Neutrophil (primary cell): ENCODE results near the gene CIITA.

Experiments
- H3K27ac ChIP-seq: fragments of 200-600 bp; sonication (generic); 2 replicates; pipeline ENCODE4 v1.5.1; 2016; ENCODE audit warnings: mild to moderate bottlenecking, moderate library complexity
- H3K27me3 ChIP-seq: fragments of 200-600 bp; sonication (generic); 2 replicates; pipeline ENCODE4 v1.6.0; 2016; ENCODE audit warnings: mild to moderate bottlenecking
- H3K36me3 ChIP-seq: fragments of 200-600 bp; sonication (generic); 2 replicates; pipeline ENCODE4 v1.5.1; 2017
- H3K4me1 ChIP-seq, 2 experiments: fragments of 200-600 bp in 1 of 2; sonication (generic) in 1 of 2; 1 replicate in 1 of 2; 2 replicates in 1 of 2; pipeline versions ENCODE4 v1.5.1 to v1.6.1; 2013 to 2016; ENCODE audit warnings: low read depth in 1 of 2, low read length in 1 of 2, mild to moderate bottlenecking in 1 of 2, moderate library complexity in 1 of 2; ENCODE audit not compliant: control insufficient read depth in 1 of 2, insufficient read depth in 1 of 2
- H3K4me3 ChIP-seq, 2 experiments: fragments of 200-600 bp in 1 of 2; sonication (generic) in 1 of 2; 1 replicate in 1 of 2; 2 replicates in 1 of 2; pipeline ENCODE4 v1.5.1; 2013 to 2016; ENCODE audit warnings: low read depth in 1 of 2, low read length in 1 of 2, mild to moderate bottlenecking in 1 of 2, moderate library complexity in 1 of 2
- H3K9me3 ChIP-seq: fragments of 200-600 bp; sonication (generic); 2 replicates; pipeline ENCODE4 v1.5.1; 2016
- CTCF ChIP-seq: fragments of 200-600 bp; sonication (generic); IDR thresholded peaks from 2 replicates; pipeline ENCODE4 v1.5.1; 2016; ENCODE audit warnings: antibody characterized with exemption

Gene CIITA

DNA sequence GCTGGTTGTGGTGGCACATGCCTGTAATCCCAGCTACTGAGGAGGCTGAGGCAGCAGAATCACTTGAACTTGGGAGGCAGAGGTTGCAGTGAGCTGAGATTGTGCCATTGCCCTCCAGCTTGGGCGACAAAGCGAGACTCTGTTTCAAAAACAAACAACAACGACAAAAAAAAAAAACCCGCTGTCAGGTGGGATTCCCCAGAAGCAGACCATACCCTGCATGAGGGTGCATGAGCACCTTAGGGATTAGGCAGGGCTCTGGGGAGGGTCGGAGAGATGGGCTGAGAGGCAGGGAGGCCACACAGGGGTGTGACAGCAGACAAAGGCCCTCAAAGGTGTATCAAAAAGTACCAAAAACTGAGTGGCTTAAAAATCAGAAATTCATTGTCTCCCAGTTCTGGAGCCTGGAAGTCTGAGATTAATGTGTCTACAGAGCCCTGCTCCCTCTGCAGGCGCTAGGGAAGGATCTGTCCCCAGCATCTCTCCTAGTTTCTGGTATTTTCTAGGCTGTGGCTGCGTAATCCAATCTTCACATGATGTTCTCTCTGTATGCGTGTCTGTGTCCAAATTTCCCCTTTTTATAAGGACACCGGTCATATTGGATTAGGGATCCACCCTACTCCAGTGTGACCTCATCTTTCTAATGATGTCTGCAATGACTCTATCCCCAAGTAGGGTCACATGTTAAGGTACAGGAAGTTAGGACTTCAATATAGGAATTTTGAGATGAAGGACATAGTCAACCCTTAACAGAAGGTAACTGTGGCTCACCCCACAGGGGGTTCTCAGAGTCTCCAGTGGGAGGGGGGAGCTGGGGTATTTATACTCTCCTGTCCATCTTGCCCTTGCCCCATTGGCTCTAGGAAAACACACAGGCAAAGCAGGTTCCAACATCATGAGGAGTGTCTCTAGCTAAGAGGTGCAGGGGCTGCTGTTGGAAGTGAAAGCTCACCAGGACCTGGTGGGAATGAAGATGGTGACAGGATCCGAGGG is 44.8 kb upstream of the CIITA start:
- Histone ChIP-seq H3K27me3 (peaks cover 11% of the 10 kb centered on the region), H3K9me3 (no peaks in the 10 kb centered on the region), H3K4me3 (no peak overlapping the region), H3K27ac (no peak overlapping the region), H3K36me3 (no peaks in the 10 kb centered on the region), H3K4me1 (peaks cover 0 to 13% of the 10 kb centered on the region in 2 experiments)
- no peak for TF ChIP-seq CTCF

- no peaks in the 10 kb centered on the region for H3K36me3 ChIP-seq
- no peak overlapping the region for H3K27ac ChIP-seq
- H3K9me3 ChIP-seq = no peaks in the 10 kb centered on the region
- peaks cover 11% of the 10 kb centered on the region for H3K27me3 ChIP-seq
- TF ChIP-seq CTCF = no peak
- H3K4me1 ChIP-seq = peaks cover 0 to 7% of the 10 kb centered on the region in 2 experiments
- no peak overlapping the region for H3K4me3 ChIP-seq
Observed at GRCh38 chr16:10833271-10833670, 43.7 kb upstream of the CIITA start.

- Histone ChIP-seq H3K27ac (no peak overlapping the region), H3K9me3 (no peaks in the 10 kb centered on the region), H3K27me3 (peaks cover 2% of the 10 kb centered on the region), H3K4me1 (no peaks in the 10 kb centered on the region), H3K36me3 (no peaks in the 10 kb centered on the region), H3K4me3 (no peak overlapping the region)
- no peak for TF ChIP-seq CTCF
Observed at GRCh38 chr16:10834130-10834529, 42.9 kb upstream of the CIITA start.

DNA sequence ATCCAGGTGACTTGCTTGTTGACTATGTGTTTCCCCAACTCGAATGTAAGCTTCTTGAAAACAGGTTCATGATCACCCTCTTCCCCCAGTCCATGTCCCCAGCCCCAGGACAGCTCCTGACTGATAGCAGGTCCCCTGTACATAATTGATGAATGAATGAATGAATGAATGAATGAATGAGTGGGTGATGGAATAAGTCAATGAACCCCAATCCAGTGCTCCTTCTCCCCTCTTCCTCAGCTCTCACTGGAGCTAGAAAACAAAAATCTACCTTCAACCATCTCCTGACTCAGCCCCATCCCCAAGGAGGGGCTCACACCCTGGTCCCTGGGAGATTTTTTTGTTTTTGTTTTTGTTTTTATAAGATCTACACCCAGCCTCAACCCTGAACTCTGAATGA is 42.2 kb upstream of the CIITA start:
- Histone ChIP-seq H3K9me3 (no peaks in the 10 kb centered on the region), H3K4me3 (no peak overlapping the region), H3K36me3 (no peaks in the 10 kb centered on the region), H3K27me3 (no peaks in the 10 kb centered on the region), H3K4me1 (no peaks in the 10 kb centered on the region), H3K27ac (no peak overlapping the region)
- no peak for TF ChIP-seq CTCF

DNA sequence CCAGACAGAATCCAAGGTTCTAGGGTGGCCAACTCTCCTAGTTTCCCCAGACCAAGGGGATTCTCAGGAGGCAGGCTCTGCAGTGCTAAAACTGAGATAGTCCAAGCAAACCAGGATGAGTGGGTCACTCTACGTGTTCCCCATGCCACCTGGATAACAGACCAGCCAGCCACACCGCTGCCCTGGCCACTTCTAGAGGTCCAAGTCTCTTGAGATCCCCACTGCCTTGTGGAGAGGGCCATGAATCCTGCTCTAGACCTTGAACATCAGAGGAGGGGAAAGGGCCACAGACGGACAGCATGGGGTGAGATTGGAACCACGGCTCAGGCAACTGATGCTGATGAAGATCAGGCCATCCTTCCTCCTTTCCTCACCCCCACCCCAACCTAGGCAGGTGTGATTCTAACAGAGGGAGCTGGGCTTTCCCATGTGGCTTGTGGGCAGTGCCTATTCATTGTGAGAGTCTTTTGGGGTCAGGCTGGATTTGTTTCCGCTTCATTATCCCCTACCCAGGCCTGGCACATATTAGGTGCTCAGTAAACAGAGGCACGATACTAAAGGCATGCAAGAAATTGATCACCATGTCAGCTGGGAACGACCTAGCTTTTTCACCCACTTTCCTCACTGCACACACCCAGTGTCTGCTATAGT is 41.6 kb upstream of the CIITA start:
- no peak for TF ChIP-seq CTCF
- Histone ChIP-seq H3K27ac (no peak overlapping the region), H3K4me1 (no peaks in the 10 kb centered on the region), H3K9me3 (no peaks in the 10 kb centered on the region), H3K27me3 (no peaks in the 10 kb centered on the region), H3K4me3 (no peak overlapping the region), H3K36me3 (no peaks in the 10 kb centered on the region)
